GM18873 (cell line): ENCODE data around the gene CMPK1.
"Not testable (repeated sequence)": the region's sequence is repeated elsewhere in the genome, so short reads cannot be mapped to it uniquely, and the experiment has no call there.

ENCODE experiments used
- ATAC-seq: cut with Tn5 transposase; IDR thresholded peaks from one replicate; pipeline ENCODE4 v1.9.1; 2021; ENCODE audit warnings: mild to moderate bottlenecking, moderate library complexity, moderate number of reproducible peaks; ENCODE audit not compliant: unreplicated experiment, low FRiP score

Gene CMPK1

DNA sequence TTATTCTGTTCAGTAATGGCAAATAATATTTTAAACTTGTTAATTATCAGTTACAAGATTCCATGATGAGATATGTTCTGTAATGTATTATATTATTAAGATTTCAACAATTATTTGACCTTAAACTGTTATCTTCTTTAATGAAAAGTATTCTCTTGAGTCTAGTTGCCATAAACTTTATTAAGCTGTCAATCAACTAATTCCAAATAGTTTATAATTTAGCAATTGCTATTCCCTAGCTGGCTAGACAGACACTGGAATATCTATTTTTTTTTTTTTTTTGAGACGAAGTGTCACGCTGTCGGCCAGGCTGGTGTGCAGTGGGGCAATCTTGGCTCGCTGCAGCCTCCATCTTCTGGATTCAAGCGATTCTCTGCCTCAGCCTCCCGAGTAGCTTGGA lies 3.8 kb downstream of the CMPK1 start:
- ATAC-seq = no peak

DNA sequence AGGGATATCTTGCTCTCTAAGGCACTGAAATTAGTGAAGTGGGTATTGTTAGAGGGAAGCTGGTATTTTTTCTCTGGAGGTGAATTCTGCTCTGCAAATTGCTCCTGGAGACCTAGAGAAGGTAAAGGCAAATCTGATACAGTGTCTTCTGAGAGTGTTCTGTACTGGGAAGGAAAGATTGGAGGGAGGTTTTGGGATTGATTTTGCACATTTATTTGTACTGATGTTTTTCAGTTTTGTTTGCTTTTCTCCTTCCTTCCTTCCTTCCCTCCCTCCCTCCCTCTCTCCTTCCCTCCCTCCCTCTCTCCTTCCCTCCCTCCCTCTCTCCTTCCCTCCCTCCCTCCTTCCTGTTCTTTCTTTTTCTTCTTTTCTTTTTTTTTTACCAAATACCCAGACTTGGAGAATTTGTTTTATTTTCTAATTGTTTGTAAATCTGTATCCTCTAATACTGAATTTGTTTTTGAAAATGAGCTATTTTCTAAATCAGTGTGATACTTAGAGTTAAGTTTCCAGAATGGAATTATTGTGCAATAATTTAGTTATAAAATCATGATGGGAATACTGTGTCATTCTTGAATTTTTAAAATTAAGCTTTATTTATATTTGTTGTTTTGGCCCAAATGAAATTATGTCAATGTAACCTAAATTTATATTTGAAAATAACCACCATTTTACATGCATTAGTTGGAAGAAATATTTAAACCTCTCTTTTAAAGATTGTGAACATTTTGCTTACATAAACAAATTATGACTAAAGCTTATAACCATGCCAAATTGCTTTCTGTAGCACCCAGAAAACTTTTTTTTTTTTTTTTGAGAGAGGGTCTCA lies 4.9 kb downstream of the CMPK1 start:
- ATAC-seq = no peak

DNA sequence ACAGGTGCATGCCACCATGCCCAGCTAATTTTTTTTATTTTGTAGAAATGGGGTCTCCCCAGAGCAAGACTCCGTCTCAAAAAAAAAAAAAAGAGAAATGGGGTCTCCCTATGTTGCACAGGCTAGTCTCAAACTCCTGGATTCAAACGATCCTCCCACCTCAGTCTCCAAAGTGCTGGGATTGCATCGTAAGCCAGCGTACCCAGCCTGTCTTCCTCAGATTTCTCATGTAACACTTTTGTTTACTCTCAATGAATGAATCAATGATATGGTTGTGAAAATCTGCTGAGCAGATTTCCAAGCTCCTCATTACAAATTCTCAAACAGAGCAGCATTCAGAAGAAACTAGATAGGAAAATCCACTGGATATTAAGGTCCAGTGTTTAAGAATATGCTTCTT lies 6.6 kb downstream of the CMPK1 start:
- no peak for ATAC-seq

DNA sequence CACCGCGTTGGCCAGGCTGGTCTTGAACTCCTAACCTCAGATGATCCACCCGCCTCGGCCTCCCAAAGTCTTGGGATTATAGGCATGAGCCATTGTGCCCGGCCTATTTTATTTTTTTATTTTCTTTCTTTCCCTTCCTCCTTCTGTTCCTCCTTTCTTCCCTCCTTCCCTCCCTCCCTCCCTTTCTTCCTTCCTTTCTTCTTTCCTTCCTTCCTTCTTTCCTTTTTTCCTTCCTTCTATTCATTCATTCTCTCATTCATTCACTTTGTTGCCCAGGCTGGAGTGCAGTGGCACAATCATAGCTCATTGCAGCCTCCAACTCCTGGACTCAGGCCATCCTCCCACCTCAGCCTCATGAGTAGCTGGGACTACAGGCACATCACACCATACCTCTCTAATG lies 13.4 kb downstream of the CMPK1 start:
- ATAC-seq = not testable (repeated sequence)

DNA sequence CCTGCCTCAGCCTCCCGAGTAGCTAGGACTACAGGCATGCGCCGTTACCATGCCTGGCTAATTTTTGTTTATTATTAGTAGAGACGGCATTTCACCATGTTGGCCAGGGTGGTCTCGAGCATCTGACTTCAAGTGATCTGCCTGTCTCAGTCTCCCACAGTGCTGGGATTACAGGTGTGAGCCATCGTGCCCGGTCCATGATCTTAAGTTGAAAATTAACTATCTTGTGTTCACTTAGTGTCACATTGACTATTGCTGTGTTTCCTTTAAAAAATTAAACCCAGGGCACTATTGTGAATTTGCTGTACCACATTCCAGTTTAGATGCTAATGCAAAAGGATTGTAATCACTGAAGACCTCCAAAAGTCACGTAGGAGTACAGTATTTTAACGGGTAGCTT lies 14.1 kb downstream of the CMPK1 start:
- no peak for ATAC-seq

DNA sequence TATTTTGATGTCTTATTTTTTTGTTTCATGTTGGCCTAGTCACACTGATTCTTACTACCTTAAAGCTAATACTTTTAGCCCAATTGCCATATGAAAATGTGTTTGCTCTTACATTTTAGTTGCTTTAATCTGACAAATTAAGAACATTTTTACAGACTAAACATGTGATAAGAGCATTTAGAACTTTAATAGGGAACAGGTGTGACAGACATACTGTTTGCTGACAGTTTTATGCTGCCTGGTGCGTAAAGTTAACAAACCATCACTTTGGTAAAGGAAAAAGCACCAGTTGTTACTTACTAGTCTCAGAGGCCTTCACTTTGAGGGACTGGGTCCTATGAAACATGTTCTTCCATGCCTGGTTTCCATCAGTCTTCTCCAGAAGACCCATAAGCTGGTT lies 14.7 kb downstream of the CMPK1 start:
- no peak for ATAC-seq

DNA sequence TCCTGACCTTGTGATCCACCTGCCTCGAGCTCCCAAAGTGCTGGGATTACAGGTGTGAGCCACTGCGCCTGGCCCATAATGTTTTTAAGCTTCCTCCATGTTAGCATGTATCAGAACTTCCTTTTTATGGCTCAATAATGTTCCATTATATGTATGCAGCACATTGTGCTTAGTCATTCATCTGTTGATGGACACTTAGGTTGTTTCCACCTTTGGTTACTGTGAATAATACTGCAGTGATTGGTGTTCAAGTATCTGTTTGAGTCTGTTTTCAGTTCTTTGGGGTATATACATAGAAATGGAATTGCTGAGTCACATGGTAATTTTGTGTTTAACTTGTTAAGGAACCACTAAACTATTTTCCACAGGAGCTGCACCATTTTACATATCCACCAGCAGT lies 17.7 kb downstream of the CMPK1 start:
- ATAC-seq = peak; percentile 91

DNA sequence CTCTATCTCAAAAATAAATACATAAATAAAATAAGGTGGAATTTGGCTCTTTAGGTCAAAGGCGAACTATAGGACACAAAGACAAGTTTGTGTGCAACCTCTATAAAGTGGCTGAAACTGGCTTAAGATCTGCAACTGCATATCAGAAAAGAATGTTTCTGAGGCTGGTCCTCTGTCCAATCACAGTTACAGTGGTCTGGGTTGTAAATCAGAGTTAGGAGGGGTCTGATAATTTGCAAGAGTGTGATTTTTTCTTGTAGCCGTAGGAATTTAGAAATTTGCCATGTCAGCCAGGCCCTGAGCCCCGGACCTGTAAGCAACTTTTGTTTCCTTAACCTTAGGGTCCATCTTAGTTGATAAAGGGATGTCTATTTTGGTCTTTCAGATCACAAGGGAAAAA lies 27.8 kb downstream of the CMPK1 start:
- no peak for ATAC-seq

DNA sequence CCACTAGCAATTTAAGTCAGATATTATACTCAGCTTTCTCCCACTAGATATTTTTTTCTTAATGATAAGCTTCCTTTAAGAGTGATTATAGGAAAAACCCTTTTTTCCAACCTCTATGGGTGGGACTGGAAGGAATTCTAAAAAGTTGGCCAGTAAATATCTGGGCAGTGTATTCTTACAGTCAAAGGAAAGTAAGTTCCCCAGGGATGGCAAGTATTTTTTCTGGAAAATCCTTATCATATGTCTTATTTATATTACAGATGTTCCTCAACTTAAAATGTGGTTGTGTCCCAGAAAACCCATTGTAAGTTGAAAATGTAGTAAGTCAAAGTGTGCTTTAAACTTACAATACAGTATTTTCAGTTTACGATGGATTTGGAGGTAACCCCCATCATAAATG lies 29.2 kb downstream of the CMPK1 start:
- ATAC-seq = no peak

DNA sequence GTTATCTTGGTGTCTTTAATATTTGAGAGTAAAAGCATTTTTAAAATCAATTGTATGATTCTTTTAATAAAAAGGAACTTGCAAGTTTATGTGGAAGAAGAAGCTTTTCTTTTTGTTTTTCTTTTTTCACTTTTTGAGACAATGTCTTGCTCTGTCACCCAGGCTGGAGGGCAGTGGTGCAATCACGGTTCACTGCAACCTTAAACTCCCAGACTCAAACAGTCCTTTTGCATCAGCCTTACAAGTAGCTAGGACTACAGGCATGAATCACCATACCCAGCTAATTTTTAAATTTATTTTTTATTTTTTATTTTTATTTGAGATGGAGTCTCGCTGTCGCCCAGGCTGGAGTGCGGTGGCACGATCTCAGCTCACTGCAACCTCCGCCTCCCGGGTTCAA lies 34.1 kb downstream of the CMPK1 start:
- no peak for ATAC-seq

DNA sequence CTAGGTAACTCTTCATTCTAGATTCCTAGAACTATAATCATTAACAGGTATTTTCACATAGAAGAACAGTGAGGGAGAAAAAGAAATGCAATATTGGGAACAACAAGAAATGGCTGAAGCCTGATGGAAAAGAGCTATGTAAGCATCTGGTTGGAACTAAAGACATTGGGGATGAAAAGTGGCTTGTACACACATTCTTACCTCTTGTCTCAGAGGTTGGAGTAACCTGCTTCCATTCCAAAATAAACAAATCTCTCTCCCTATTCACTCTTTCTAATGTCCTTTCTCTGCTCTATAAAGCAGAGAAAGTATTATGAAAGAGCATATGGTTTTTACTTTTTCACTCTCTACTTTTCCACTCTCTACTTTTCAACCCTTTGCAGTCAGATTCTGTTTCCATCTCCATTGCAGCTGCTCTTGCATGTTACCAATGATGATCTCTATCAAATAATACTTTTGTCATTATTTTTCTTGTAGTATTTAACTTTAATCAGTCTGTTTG lies 37.5 kb downstream of the CMPK1 start:
- ATAC-seq = no peak

DNA sequence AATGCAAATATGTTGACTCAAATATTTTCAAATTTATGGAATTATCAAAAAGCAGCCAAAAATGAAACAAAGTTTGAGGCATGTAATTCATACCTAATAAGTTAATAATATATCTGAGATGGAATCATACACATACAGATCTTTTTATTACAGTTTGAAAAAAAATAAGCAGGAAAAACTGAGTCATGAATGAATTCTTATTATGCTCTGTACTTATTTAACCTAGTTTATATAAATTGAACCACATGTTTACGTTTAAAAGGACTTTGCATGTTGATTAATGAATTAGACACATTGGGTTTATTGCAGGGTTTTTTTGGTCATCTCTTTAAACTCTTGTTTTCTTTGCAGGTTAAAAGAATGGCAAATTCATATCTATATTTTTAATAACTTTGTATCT lies 40.9 kb downstream of the CMPK1 start:
- ATAC-seq = no peak

DNA sequence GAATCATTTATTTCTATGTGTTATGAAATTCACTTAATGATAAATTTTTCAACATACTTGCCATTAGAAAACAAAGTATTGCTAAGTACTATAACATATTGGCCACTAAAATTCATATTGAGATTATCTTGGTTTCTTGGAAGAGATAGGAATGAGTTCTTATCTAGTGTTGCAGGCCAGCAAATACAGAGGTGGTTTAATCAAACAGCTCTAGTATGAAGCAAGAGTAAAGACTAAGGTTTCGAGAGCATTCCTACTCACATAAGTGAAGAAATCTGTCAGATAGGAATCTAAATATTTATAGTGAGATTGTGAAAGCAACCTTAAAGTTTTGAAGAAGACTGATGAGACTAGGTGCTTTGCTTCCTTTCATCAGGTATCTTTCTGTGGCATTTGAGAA lies 44.6 kb downstream of the CMPK1 start:
- no peak for ATAC-seq

DNA sequence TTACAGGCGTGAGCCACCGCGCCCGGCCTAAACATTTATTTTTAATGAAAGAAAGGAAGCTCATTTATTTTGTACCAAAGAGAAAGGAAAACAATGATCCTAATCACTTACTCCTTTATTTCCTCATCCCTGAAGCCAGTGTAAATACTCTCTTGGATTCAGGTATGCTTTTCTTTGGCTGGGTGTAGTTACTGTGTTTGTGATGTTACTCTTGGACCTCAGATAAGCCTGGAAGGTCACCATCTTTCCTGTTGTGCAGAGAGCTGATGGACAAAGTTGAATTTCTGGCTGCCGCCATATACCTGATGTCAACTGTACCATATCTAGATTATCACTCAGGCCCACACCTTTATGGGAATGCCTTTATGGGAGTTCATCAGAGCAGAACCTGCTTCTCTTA lies 47.1 kb downstream of the CMPK1 start:
- ATAC-seq = no peak

DNA sequence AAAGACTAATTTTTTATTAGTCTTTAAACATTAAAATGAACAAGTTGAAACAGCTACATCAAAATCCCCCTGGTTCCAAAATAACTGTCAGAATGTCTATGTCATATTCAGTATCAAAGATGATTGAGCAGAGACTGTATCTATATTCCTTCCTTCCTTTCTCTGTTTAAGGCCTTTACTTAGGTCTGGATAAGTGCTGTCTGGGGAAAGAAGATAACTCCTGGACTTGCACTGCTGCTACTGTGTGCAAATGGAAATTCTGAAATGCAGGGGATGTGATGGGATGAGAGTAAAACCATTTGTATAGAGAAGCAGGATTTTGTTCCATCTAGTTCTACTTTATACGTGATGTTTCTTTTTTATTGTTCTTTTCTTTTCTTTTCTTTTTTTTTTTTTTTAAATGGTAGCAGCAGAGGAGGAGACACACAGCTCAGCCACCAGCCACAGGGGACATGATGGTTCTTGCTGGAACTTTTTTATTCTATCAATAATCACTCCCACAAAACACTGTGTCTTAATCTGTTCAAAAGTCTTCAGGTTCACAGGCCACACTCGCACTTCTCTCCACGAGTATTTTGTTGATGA lies 48.9 kb downstream of the CMPK1 start:
- ATAC-seq = no peak

DNA sequence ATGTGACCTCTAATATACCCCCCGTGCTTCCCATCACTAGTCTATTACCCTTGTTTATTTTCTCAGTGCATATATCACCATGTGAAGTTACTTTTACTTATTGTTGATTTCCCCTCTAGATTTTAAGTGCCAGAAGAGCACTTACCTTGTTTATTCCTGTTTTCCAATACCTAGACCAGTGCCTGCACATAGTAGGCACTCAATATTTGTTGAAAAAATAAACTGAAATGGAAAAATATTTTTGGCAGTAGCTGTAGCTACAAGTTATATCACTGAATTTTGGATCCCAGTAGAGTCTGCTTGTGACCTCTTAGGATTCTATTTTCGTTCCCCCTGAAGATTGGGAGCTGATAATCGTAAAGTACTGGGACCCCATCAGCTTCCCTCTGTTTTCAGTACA lies 50.5 kb downstream of the CMPK1 start:
- no peak for ATAC-seq

DNA sequence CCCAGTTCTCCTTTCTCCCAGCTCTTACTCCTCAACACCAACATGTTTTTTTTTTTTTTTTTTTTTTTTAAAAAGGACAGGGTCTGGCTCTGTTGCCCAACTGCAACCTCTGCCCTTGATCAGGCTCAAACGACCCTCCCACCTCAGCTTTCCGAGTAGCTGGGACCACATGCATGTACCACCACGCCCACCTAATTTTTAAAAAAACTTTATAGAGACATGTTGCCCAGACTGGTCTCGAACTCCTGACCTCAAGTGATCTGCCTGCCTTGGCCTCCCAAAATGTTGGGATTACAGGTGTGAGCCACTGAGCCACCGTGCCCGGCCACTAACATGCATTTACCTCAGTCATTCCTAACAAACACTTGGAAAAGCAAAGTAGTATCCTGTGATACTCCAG lies 51.4 kb downstream of the CMPK1 start:
- no peak for ATAC-seq

DNA sequence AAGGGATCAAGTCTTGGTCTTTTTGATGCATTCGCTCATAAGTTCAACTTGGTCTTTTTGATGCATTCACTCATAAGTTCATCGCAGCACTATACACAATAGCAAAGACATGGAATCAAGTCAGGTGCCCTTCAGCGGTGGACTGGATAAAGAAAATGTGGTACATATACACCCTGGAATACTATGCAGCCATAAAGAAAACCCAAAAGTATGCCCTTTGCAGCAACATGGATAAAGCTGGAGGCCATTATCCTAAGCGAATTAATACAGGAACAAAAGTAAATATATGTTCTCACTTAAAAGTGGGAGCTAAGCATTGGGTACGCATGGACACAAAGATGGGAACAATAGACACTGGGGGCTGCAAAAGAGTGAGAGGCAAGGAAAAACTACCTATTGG lies 52.7 kb downstream of the CMPK1 start:
- ATAC-seq = no peak

DNA sequence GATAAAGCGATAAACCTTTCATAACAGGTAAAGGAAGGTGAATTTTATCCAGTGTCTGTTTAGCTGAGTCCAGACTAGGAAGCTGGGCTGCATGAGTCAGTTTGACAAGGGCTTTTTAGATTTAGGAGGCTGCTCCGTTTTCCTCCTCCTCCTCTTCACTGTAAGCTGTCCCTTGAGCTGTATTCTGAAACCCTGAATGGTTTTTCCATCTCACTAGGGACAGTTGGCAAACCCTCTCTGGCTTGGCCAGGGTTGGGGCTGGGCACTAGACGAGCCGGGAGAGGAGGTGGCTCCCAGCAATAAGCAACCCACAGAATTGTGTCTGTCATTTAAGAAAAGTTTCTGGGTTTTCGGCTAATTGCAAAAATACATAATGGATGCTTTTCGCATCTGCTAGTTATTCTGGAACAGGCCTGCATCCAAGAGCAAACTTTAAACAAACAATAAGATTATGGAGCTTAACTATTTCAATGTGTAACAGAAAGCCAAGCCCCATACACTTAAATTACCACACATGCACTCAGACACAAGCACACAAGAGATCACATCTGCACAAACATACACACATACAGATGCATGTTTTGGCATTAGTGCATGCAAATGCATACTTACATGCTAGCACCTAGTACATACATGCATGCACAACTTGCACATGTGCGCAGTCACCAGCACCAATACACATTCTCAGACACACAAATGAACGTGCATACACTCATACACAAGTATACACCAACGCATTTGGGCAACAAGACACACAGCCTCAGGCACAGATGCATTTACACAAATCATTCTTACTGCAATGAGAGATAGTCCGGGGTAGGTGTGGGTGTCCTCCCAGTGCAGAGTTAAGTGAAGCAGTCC lies 54.7 kb downstream of the CMPK1 start:
- no peak for ATAC-seq

DNA sequence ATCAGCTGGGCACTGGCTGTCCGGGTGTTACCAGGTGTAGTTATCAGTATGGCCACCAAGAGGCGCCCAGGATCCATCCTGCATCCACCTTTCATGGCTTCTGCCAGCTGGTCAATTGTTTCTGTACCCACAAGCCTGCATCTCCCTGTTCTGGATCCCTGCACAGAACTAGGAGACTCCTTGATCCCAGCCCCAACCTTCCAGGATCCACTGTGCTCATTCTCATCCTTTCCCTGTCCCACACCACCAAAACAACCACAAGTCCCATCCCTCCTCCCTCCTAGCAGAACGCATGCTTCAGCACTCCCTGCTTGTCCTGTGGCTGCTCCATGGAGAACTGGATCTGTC lies 55.3 kb downstream of the CMPK1 start:
- ATAC-seq = no peak

DNA sequence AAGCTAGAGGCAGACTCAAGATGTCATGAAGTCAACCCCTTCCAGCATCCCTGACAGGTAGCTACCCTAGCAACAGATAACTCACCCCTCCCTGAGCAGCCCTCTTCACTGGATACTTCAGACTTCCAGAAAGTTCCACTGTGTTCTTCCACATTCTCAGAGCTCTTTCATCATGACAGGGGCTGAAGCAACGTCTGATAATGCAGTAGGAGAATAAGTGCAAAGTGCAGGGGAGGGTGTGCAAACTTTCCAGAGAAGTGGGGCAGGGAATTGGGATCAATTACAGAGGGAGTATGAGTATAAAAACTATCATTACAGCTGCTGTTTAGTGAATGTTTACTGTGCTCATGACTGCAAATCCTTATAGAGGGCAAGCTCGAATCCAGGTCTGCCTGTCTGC lies 56.1 kb downstream of the CMPK1 start:
- no peak for ATAC-seq
